Tongue (tissue), 3 donors: ENCODE results near the gene TULP3. TPM values are rescaled to one million over a fixed set of nuclear protein-coding genes. Genes with fewer than 3 reads are reported as not detected.

Experiments used
- DNase-seq: peaks from one replicate; pipeline ENCODE4 v3.0.0-alpha.2; 2015
- small RNA-seq: library from RNA; depleted of rRNA; stranded (forward); fragments of <200 nt; gene quantifications from one replicate; pipeline ENCODE3, GENCODE V24; 2014; ENCODE audit warnings: low replicate concordance
- total RNA-seq: library from RNA; depleted of rRNA; stranded (reverse); fragments of >200 nt; gene quantifications from one replicate; pipeline ENCODE4 v1.2.3, GENCODE V29; 2014

Gene TULP3
- total RNA-seq, 1 donor from 2014 or later = 18.9 TPM

DNA sequence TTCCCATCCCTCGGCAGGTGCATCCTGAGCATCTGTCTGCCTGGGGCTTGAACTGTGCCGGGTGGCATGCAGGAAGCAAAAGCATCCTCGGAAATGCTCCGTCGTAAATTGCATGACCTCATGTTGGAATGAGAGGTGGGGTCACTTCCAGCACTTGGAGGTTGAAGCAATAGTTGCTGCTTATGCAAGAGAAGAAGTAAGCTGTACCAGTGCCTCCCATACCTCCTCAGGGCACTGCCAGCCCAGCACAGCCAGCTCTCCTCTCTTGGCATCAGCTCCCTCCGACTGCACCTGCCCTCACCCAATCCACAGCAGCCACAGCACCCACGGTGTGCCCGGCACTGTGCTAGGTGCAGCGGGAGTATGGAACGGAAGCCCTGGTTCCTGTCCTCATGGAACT lies 80.1 kb downstream of the TULP3 start:
- DNase-seq = no peak

DNA sequence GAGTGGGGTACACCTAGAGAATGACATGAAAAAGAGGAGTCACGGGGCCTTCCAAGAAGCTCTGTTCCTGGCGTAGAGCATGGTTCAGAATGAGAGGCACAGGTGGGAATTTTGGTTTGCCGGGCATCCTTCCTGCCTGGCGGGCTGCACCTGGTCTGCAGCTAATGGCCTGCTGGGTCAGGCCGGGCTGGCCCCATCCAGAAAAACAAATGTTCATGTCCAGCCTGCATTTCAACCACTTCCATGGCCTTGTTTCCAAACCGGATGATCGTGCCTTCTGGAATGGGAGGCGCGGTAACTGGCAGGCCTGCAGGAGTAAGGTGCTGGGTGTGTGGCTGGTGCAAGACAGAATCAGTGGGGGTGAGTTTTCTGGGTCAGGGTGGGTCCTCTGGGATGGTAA lies 82.9 kb downstream of the TULP3 start:
- DNase-seq = no peak

DNA sequence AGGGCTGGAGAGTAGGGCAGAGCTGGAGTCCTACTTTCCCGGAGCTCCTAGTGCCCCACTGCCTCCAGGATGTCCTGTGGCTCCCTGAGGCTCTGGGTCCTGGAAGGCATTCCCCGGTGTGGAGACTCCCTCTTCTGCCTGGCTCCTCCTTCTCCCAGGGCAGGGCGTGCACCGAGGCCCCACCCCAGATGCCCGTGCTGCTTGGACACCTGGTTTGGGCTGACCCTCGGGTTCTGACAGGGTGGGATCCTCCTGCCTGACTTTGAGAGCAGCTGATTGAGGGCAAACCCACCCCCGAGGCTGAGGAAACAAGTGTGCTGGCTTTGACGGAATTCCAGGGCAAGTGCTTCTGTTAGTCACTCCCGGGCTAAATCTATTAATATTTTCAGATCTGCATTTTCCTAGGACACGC lies 83.9 kb downstream of the TULP3 start:
- peak; percentile 65 for DNase-seq

DNA sequence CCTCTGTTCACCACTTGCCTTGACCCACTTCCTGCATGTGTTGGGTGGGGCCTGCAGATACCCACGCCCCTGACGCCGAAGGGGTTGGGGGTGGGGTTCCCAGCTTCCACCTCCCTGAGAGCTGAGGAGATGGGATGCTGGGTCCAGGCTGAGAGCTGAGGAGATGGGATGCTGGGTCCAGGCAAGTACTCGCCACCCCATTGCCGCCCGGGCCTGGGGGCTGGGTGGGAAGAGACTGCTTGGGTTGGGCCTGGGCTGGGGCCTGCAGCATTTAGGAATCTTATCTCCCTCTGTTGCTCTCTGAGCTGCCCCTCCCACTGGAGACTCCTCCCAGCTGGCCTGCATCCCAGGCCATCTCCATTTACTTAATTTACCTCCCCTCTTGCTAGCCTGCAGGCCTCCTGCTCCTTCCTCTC lies 85.9 kb downstream of the TULP3 start:
- DNase-seq = no peak

DNA sequence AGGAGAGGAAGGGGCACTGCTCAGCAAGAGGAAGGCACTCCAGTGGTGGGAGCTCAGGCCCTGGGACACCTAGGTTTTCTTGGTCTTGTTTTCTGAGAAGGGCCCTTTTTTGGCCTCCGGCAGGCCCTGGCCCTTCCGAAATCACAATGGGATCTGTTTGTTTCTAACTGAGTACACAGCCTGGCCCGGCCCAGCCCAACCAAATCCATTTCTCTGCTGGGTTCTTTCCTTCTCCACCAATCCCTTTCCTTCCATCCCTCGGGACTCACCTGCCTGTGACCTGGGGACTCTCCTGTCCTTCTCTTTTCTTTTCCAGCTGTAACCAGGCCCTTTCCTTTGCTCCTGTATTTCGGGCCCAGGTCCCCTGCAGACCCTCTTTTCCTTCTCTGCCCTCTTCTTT lies 87.1 kb downstream of the TULP3 start:
- DNase-seq = no peak

DNA sequence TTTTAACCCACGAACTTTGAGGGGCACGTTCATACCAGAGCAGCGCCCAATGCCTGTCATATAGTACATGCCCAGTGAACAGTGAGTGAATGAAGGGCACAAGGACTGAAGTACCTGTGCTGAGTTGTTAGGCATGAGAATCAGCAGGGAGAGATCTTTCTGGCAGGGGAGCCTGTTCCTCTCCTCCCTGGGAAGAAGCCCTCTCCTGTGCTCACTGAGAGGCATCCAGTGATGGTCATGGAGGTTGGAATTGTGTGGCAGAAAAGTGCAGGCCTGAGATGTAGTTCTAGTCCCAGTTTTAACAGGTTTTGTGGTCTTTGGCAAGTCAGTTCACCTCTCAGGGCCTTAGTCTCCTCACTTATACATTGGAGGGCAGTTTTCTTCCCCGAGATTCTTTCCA lies 89.1 kb downstream of the TULP3 start:
- DNase-seq = no peak

DNA sequence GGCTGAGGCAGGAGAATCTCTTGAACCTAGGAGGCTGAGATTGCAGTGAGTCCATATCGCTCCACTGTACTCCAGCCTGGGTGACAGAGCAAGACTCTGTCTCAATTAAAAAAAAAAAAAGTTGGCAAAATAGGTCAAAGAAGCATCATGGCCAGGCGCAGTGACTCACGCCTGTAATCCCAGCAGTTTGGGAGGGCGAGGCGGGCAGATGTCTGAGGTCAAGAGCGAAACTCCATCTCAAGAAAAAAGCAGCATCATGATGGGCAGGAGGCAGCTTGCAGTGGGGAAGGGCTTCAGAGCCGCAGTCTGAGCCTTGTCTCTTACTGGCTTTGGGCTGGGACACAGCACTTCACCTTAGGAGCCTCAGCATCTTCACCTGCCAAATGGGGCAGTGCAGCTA lies 89.9 kb downstream of the TULP3 start:
- DNase-seq = no peak

DNA sequence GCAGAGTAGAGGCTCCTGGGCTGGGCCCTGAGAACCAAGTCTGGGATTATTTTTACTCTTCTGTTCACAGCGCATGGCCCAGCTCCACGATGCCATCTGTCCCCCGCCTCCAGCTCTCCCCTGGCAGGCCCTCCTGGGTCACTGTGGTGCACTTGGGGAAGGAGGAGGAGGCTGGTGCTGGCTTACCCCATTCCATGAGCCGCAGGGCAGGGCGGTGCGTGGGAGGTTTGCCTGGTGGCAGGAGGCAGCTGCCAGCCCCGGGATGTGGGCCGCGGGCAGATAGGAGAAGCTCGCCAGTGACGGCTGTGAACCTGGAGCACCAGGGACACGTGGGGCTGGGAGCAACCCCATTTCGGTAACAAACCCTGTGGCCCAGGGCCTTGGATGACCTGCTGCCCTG lies 91.7 kb downstream of the TULP3 start:
- DNase-seq = no peak

DNA sequence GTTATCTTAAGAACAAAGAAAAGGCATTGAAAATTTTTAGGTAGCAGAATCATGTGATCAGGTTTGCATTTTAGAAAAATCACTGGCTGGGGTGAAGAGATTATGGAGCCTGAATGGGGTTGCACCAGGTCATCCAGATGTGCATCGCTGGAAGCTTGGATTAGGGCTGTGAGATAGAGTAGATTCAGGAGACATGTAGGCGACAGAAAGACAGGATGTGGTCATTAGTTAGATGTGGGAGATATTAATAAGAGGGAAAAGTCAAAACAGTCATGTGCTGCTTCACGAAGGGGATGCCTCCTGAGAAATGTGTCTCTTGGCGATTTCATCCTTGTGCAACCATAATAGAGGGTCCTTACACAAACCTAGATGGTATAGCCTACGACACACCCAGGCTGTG lies 93.6 kb downstream of the TULP3 start:
- DNase-seq = no peak

DNA sequence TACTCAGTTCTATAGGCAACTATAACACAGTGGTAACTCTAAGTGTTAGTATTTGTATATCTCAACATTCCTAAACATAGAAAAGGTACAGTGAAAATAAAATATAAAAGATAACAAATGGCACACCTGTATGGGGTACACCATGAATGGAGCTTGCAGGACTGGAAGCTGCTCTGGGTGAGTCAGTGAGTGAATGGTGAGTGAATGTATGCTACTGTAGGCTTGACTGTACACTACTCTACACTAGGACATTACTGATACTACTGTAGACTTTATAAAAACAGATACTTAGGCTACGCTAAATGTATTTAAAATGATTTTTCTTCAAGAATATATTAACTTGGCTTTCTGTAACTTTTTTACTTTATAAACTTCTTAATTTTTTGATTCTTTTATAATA lies 94.0 kb downstream of the TULP3 start:
- DNase-seq = no peak

DNA sequence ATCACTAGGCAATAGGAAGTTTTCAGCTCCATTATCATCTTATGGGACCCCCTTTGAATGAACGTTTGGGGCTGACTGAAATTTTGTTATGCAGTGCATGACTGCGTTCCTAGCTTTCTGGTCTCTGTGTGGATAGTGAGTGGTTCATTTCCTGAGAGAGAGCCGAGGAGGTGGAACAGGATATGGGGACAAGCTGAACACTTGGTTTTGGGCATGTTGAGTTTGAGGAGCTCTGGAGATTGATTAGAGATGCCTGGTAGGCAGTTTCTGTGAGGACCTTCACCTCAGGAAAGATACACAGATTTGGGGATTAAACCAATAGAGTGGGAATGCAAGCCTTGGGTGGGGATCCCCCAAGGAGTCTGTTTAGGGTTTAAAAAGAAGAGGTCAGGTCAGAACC lies 96.2 kb downstream of the TULP3 start:
- DNase-seq = no peak

DNA sequence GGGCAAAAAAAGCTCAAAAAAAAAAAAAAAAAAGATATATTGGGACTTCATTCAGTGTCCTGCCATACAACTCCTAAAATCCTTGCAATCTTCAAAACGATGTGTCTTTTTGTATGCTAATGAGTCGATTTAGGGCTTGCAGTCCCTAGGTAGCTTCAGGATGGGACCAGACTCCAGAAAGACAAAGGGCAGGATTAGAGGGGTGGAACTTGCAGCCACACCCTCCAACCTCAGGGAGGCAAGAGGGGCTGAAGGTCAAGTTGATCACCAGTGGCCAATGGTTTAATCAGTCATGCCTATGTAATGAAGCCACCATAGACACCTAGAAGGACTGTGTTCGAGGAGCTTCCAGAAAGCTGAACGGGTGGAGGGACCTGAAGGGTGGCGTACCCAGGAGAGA lies 97.8 kb downstream of the TULP3 start:
- DNase-seq = no peak

Small RNA genes lying within 50 kb of the gene (small RNA-seq; reads per million reads assigned to genes)
- gene RNU6-1315P = not detected

Other genes with a start within 250 kb of the TULP3 start
- gene FKBP4, start 95.9 kb upstream of the TULP3 start, total RNA-seq = 57.7 TPM
- gene ITFG2, start 78.2 kb upstream of the TULP3 start, total RNA-seq = 26.7 TPM
- gene NRIP2, start 55.9 kb upstream of the TULP3 start, total RNA-seq = 11.8 TPM
- gene TEX52, start 33.9 kb upstream of the TULP3 start, total RNA-seq = not detected
- gene FOXM1, start 13.7 kb upstream of the TULP3 start, total RNA-seq = 6.8 TPM
- gene RHNO1, start 13.7 kb upstream of the TULP3 start, total RNA-seq = 13.4 TPM
- 37.4 TPM for gene TEAD4, start 68.5 kb downstream of the TULP3 start, total RNA-seq
- 162 TPM for gene TSPAN9, start 186.5 kb downstream of the TULP3 start, total RNA-seq